Upper lobe of left lung (tissue), 4 donors: ENCODE measurements around the gene SH3PXD2A.

Source experiments
- EP300 ChIP-seq, 4 donors: sonication (generic); formaldehyde crosslinking; IDR thresholded peaks; one replicate each; pipeline ENCODE4 v1.5.1; 2017; ENCODE audit warnings: antibody characterized with exemption in 4 of 4, control low read depth in 2 of 4
- POLR2A ChIP-seq, 4 donors: fragments of 450-650 bp; IDR thresholded peaks; one replicate each; pipeline ENCODE4 v1.5.1; 2016 to 2017; ENCODE audit warnings: antibody characterized with exemption in 4 of 4, mild to moderate bottlenecking in 2 of 4
- POLR2AphosphoS5 ChIP-seq, 2 donors: sonication (generic); formaldehyde crosslinking; IDR thresholded peaks; one replicate each; pipeline ENCODE4 v1.5.1; 2017; ENCODE audit warnings: antibody characterized with exemption in 2 of 2
- TF ChIP-seq, protein P1 (sequence below), 6 experiments: fragments of 450-650 bp in 4 of 6; fragments of 200-600 bp in 2 of 6; sonication (generic) in 2 of 6; IDR thresholded peaks; one replicate each; pipeline ENCODE4 v1.5.1; 2016 to 2019; ENCODE audit warnings: antibody characterized with exemption in 6 of 6

DNA sequence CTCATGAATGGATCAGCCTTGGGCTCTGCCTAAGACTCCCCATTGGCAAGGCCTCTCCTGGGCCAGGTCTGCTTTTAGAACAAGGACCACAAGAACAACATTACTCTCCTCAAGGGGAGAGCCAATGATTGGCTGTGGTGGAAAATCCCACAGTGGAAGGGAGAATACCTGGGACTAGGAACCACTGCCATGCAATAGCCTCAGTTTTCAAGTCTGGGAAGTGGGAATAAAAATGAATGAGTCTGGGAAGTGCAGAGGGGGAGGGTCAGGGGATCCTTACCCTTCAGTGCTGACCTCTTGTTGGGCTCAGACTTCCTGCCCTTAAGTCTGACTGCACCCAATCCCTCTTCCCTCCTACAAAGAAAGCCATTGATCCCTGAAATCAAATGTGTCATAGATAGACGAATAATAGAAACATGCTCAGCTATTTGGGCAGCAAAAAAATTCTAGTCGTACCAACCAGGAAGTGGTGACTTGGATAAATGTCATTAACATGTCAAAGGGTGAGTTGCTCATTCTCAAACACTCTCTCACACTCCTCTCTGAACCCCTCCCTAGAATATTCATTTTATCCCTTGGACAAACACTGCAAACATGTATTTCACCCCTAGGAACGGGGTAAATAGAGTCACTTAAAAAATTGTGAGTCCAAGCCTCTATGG lies 123.6 kb downstream of the SH3PXD2A start:
- TF ChIP-seq, protein P1, sequence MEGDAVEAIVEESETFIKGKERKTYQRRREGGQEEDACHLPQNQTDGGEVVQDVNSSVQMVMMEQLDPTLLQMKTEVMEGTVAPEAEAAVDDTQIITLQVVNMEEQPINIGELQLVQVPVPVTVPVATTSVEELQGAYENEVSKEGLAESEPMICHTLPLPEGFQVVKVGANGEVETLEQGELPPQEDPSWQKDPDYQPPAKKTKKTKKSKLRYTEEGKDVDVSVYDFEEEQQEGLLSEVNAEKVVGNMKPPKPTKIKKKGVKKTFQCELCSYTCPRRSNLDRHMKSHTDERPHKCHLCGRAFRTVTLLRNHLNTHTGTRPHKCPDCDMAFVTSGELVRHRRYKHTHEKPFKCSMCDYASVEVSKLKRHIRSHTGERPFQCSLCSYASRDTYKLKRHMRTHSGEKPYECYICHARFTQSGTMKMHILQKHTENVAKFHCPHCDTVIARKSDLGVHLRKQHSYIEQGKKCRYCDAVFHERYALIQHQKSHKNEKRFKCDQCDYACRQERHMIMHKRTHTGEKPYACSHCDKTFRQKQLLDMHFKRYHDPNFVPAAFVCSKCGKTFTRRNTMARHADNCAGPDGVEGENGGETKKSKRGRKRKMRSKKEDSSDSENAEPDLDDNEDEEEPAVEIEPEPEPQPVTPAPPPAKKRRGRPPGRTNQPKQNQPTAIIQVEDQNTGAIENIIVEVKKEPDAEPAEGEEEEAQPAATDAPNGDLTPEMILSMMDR (IDR thresholded peaks at IDR 0.05) = no peak
- TF ChIP-seq POLR2AphosphoS5 (IDR thresholded peaks at IDR 0.05) = no peak
- TF ChIP-seq POLR2A (IDR thresholded peaks at IDR 0.05) = no peak
- TF ChIP-seq EP300 (IDR thresholded peaks at IDR 0.05) = no peak
